Hepatocyte (in vitro differentiated cells): ENCODE results near the gene GATA2.

ENCODE experiments used
- CTCF ChIP-seq: fragments of 200-600 bp; sonication (generic); IDR thresholded peaks from 2 replicates; pipeline ENCODE4 v1.5.1; 2016; ENCODE audit warnings: antibody characterized with exemption, mild to moderate bottlenecking; ENCODE audit not compliant: poor library complexity
- EZH2 ChIP-seq: fragments of 200-600 bp; sonication (generic); IDR thresholded peaks from 2 replicates; pipeline ENCODE4 v1.6.1; 2016; ENCODE audit warnings: antibody characterized with exemption, mild to moderate bottlenecking, borderline replicate concordance
- EZH2phosphoT487 ChIP-seq: fragments of 200-600 bp; sonication (generic); IDR thresholded peaks from one replicate; pipeline ENCODE4 v1.6.1; 2018; ENCODE audit warnings: antibody characterized with exemption, mild to moderate bottlenecking, low read depth, moderate library complexity; ENCODE audit not compliant: unreplicated experiment, severe bottlenecking

GRCh38 chr3:128491941-128492670 is 895 bp downstream of the GATA2 start:
- TF ChIP-seq CTCF (no peak), EZH2 (peak; percentile 100), EZH2phosphoT487 (peak; percentile 78)
